Colon (tissue), 2 donors: ENCODE measurements around the gene PHACTR2.

Experiments used
- FAIRE-seq: peaks from 2 replicates; lab custom pipeline; 2012; peaks lifted over from hg19 to GRCh38; lab: Jason Lieb, UNC
- donor health status: control.
- donor health status: control.

Gene PHACTR2

GRCh38 chr6:143742070-143742954 is 64.5 kb downstream of the PHACTR2 start:
- FAIRE-seq, result no peak

- no peak for FAIRE-seq
These were observed 65.1 kb downstream of the PHACTR2 start for GRCh38 chr6:143742955-143743255.

GRCh38 chr6:143743301-143744166 is 65.8 kb downstream of the PHACTR2 start:
- FAIRE-seq, result no peak

GRCh38 chr6:143744551-143745165 is 66.9 kb downstream of the PHACTR2 start:
- no peak for FAIRE-seq

- FAIRE-seq, result no peak
These were observed 67.7 kb downstream of the PHACTR2 start for GRCh38 chr6:143745166-143746133.

- FAIRE-seq, result no peak
These were observed 68.7 kb downstream of the PHACTR2 start for GRCh38 chr6:143746202-143747119.

- no peak for FAIRE-seq
These were observed 69.6 kb downstream of the PHACTR2 start for GRCh38 chr6:143747347-143747842.

- FAIRE-seq, result no peak
These were observed 72.1 kb downstream of the PHACTR2 start for GRCh38 chr6:143749891-143750290.

GRCh38 chr6:143750877-143751276 is 73.1 kb downstream of the PHACTR2 start:
- no peak for FAIRE-seq

GRCh38 chr6:143752459-143752858 is 74.7 kb downstream of the PHACTR2 start:
- FAIRE-seq, result no peak

GRCh38 chr6:143753678-143754077 is 75.9 kb downstream of the PHACTR2 start:
- no peak for FAIRE-seq

- FAIRE-seq, result no peak
These were observed 76.4 kb downstream of the PHACTR2 start for GRCh38 chr6:143754204-143754603.

- no peak for FAIRE-seq
These were observed 77.6 kb downstream of the PHACTR2 start for GRCh38 chr6:143755301-143755744.

GRCh38 chr6:143757346-143757832 is 79.6 kb downstream of the PHACTR2 start:
- FAIRE-seq, result no peak

GRCh38 chr6:143758551-143758950 is 80.8 kb downstream of the PHACTR2 start:
- no peak for FAIRE-seq

GRCh38 chr6:143759666-143760065 is 81.9 kb downstream of the PHACTR2 start:
- FAIRE-seq, result no peak

- FAIRE-seq, result no peak
These were observed 83.3 kb downstream of the PHACTR2 start for GRCh38 chr6:143761074-143761473.

GRCh38 chr6:143762126-143762525 is 84.4 kb downstream of the PHACTR2 start:
- no peak for FAIRE-seq

GRCh38 chr6:143765422-143766184 is 87.8 kb downstream of the PHACTR2 start:
- FAIRE-seq, result no peak
